Eye (tissue), 1 donor: ENCODE data around the gene PITPNM3.

Experiments
- DNase-seq: peaks from one replicate; pipeline ENCODE4 v3.0.0-alpha.2; 2015

PITPNM3 gene

DNA sequence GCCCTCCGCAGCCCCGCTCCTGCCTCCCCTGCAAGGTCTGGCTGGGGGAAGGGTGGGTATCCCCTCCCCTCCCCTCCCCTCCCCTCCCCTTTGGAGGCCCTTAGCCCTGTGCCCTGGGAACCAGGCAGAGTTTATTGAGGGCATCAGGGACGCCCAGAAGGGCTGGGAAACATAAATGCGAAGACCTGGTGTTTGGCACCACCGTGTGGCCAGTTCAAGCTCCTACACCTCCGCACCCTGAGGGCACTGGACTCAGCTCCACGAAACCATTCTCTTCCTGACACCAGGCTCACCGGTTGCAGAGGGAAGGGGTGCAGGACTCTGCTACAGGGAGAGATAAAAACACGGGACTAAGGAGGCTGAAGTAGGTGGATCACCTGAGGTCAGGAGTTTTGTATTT is 120.4 kb downstream of the PITPNM3 start:
- DNase-seq = peak; percentile 91

DNA sequence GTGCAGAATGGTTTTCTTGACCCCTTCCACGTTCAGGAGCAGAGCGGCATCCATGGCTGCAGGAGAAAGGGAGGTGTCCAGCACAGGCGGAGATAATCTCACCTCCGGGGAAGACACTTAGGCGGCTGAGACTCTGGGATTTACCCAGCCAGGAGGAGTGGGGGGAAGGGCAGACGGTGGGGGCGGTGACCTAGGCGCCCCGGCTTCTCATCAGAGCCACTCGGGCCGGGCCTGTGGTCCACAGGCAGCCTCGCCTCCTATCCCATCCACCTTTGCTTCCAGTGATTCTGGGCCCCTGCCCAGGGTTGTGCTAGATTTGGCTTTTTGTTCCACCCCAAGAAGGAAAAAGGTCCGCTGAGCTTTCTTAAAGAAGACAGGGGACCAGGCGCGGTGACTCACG is 121.3 kb downstream of the PITPNM3 start, which contains the start of gene AIPL1:
Gene AIPL1, minus strand, starts transcription at position 71 of the 400 bp plus-strand sequence. Its CDS starts 17 bp downstream, at position 54.
- no peak for DNase-seq

GRCh38 chr17:6430769-6431168 is 125.6 kb downstream of the PITPNM3 start:
- DNase-seq = no peak

DNA sequence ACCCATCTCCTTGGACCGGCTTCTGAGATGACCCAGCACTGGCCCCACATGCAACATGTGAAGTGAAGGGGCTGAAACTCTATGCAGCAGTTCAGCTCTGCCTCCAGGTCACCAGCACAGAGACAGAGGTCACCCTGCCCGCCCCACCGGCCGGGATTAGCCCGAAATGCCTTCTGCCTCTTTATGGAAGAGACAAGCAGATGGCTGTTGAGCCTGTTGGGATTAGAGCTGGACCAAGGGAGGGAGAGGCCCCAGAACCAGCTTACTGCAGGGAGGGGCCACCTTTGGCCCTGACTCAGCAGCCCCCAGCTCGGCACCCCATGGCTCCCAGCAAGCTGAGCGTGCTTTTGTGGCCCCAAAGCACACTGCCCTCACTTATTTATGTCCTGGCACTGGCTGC is 127.1 kb downstream of the PITPNM3 start:
- DNase-seq = no peak

- DNase-seq = no peak
Observed at GRCh38 chr17:6428207-6428965, 128.0 kb downstream of the PITPNM3 start.

DNA sequence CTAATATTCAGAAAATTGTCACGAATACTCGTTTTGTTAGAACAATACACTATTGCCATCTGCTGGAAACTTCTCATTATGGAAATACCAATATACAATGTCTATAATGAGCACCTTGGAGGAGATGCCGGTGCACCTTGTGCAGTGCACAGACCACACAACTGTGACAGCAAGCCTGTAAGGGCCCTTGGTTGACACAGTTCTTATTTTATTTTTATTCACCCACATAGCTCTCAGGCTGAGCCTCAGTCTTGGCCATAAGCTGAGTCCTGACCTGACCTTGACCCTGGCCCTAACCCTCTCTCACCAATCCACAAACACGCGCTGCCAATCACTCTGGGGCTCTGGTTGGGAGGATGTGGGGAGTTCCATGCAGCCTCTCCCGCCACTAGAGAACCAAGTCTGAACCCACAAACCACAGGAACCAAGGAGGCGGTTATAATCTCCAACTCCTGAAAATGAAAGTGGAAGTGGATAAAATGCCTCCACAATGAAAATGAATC is 129.0 kb downstream of the PITPNM3 start:
- no peak for DNase-seq

DNA sequence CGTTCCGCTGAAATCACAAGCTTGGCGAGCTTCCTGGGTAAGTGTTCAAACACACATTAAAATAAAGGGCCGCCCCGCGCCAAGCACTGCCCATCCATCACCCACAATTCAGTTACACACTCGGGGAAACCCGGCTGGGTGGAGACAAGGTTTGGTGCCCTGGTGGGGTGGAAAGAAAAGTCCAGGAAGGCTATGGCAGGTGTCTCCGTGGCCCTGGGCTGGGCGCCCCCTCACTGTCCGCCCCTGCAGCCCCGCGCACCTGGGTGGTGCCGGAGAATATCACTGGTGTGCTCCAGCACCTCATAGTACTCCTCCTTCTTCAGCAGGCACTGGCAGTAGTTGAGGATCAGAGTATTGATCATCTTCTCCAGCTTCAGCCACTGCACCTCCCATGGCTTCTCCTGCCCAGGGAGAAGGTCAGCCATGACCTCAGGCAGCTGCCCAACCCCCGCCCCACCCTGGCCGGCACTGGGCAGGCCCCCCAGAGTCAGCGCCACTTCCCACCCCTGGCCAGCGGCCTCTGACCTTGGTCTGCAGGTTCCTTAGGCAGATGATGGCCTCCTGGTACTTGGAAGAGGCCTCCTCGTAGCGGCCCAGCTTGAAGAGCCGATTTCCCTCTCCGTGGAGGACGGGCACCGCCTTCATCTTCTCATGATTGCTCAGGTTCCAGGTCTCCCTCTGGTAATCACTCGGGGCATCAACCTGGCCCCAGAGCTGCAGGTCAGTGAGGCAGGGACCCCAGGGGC is 129.8 kb downstream of the PITPNM3 start:
- DNase-seq = no peak

- DNase-seq = no peak
Observed at GRCh38 chr17:6425407-6425806, 130.9 kb downstream of the PITPNM3 start.

DNA sequence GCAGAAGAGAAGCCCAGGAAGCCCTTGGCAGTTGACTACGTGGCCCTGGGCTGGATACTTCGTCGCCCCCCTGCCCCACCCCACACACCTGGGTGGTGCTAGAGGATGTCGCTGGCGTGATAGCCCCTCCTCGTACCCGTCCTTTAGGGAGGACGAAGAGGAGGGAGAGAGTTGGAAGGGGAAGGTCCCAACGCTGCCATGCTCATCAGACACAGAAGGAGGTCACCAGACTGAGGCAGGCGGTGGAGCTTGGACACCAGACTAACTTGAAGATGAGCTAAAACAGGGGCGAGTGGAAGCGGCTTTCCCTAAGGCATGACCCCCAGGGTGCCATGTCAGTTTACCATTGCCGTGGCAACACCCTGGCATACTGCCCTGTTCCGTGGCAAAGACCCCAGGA is 132.4 kb downstream of the PITPNM3 start:
- no peak for DNase-seq

DNA sequence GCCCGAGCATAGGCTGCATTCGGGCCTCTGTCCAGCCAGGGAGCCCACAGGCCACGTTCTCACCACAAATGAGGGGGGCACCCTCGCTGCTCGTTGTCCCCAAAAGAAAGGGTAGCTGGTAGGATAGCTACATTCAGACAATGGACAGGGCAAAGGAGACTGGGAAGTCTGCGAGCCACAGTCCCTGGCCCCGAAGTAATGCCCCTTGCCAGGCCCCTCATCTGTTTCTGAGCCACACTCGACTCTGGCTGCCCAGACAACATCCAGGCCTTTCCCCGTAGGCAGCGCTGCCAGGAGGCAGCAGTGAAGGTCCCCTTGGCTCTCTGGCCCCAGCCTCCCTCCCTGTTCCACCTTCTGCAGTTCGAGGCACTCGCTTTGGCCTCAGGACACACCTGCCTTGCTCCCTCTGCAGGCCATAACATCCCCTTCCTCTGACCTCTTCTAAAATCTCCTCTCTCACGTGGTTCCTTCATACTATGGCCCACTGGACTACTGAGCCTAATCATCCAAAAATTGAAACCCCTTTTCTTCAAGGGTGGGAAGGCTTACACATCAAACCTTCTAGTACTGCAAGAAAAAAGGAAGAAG is 133.6 kb downstream of the PITPNM3 start:
- DNase-seq = no peak

DNA sequence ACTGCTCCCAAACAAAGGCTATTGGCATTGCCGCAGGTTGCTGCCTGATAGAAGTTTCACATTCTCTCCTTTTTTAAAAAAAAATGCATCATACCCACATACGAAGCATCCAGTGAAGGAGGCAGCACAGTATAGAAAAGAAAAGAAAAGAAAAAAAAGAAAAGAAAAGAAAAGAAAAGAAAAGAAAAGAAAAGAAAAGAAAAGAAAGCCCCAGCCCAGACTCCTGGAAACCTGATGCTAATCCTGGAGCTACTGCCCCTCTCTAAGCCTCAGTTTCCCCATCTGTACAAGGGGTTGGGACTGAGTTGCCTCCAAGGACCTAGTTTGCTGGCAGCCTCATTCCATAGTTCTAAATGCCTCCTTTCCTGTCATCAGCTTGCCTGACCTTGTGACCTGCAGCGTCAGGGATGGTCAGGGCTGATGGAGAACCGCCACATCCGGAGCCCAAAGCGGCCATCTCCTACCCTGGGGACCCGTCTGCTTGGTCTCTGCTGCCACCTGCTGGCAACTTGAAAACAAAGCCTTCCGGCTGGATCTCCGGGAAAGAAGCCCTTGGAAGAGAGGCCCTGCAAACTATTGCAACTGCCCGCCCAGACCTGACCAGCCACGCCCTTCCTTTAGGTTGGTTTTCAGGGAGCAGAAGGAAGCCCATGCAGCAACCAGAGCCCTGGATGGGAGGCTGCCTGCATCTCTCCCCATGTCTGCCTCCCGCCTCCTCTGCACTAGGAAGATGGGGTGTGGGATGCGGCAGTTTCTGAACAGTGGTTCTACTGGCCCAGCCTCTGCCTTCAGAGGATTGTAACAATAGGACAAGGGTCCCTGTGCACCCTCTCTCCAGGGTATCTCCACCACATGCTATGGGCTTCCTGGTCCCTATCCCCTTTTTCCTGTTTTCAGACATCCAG is 134.4 kb downstream of the PITPNM3 start:
- DNase-seq = peak; percentile 93

- no peak for DNase-seq
Observed at GRCh38 chr17:6420173-6420641, 136.1 kb downstream of the PITPNM3 start.

- DNase-seq = no peak
Observed at GRCh38 chr17:6415616-6416015, 140.7 kb downstream of the PITPNM3 start.

DNA sequence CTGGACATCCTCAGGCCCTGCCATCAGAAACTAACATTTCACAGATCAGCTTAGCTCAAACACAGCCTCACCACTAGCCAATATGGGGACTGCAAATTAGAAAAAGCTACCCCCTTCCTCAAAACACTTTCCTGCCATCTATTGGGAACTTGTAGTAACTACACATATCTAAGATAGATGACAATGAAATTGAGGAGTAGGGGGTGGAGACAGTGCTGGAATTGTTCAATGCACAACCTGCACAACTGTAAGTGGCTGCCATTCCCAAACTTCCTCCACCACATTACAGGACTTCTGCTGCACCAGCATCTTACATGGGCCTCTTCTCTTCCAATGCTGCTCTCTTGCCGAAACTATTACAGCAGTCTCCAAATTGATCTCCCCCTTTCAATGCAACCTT is 143.3 kb downstream of the PITPNM3 start:
- DNase-seq = peak; percentile 57

DNA sequence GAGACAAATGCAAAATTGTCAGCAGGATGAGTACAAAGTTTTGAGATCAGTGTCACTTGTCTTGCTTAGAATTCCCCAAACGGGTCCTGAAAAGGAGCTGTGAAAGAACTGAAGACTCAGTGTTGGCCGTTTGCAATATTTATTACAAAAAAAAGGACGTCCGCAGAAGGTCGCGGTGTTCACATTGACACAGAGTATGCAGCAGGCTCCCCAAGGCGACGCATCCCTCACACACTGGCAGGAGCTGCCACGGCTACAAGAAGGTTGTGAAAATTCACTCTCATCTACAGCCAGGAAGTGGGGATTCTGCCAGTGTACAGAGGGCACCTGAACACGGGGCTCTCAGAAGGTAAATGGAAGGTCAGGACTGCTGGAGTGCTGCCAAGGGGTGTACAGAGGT is 147.6 kb downstream of the PITPNM3 start:
- no peak for DNase-seq

DNA sequence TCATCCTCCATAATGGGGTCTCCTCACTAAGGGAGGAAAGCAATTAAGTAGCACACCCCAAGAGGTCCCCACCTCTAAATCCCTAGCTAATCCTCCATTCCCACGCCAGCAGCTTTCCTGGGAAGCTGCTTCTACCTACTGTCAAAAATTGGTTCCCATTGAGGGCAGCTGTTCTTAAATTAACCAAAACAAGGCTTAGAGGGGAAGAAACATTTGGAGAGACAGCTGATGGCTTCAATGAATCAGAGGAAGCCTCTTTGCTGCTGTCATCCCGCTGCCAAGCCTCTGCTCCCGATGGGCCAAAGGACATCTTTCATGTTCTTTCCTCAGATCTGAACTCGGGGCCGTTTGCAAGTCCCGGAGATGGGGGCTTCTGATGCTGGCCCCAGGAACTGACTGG is 148.1 kb downstream of the PITPNM3 start:
- DNase-seq = no peak

DNA sequence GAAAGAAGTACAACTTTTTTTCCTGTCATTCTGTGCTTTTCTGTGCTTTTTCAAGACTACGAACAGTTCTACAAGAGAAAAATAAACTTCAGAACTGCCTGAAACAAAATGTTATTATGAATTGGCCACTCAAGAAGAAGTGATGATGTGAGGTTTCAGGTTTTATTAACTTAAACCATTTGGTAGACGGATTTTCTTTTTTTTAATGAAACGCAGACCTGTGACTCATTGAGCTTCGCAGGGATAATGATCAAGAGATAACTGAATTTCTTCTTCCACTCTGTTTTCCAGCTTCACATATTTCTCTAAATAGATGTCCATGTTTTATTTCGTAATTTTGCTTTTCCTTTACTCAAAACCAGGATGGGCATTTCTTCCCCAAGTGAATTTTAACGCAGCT is 154.1 kb downstream of the PITPNM3 start:
- DNase-seq = no peak
